Muscle of leg (tissue), 11 donors: Measurements from ENCODE around the gene APC2. TPM values are rescaled to one million over a fixed set of nuclear protein-coding genes. Genes with fewer than 3 reads are reported as not detected.
"Not testable (repeated sequence)": the region's sequence is repeated elsewhere in the genome, so short reads cannot be mapped to it uniquely, and the experiment has no call there.

Experiments used
- DNase-seq: peaks from one replicate; pipeline ENCODE4 v3.0.0; 2013
- H3K27ac ChIP-seq: one replicate; pipeline ENCODE4 v1.5.1; 2013; ENCODE audit warnings: mild to moderate bottlenecking, low read length, control low read depth
- H3K27me3 ChIP-seq: one replicate; pipeline ENCODE4 v1.6.1; 2013; ENCODE audit warnings: low read length; ENCODE audit not compliant: control insufficient read depth, insufficient read depth
- H3K36me3 ChIP-seq: one replicate; pipeline ENCODE4 v1.6.1; 2013; ENCODE audit warnings: low read length; ENCODE audit not compliant: control insufficient read depth, insufficient read depth
- H3K4me1 ChIP-seq: one replicate; pipeline ENCODE4 v1.6.1; 2013; ENCODE audit warnings: low read length; ENCODE audit not compliant: control insufficient read depth, insufficient read depth
- H3K4me3 ChIP-seq: one replicate; pipeline ENCODE4 v1.5.1; 2013; ENCODE audit warnings: low read length, control low read depth
- H3K9me3 ChIP-seq: replicated peaks from 2 replicates; pipeline ENCODE4 v1.6.1; 2013; ENCODE audit warnings: low read depth, low read length; ENCODE audit not compliant: control insufficient read depth
- WGBS: methylation state at CpG from one replicate; pipeline ENCODE4 v1.1.5; 2013; ENCODE audit warnings: missing lambda C conversion rate; ENCODE audit not compliant: insufficient coverage; 5-methylcytosine and 5-hydroxymethylcytosine counted together
- polyA plus RNA-seq, 8 donors: library from polyadenylated mRNA; unstranded; fragments of 120-200 nt; gene quantifications; one replicate each; pipeline versions ENCODE4 v1.2.1 to v1.2.3, GENCODE V29; 2013; ENCODE audit warnings: inconsistent platforms in 1 of 8, low replicate concordance in 1 of 8; ENCODE audit not compliant: insufficient read length in 8 of 8, insufficient read depth in 1 of 8
- total RNA-seq: library from RNA; stranded (reverse); fragments of 120-200 nt; gene quantifications from one replicate; pipeline ENCODE4 v1.2.4, GENCODE V29; 2013

Gene APC2
- total and polyA plus RNA-seq, 9 donors: 0.40 to 1.3 (median 1.1) TPM

GRCh38 chr19:1438035-1438932, 11.6 kb upstream of the APC2 start, which contains the start of gene RPS15:
Gene RPS15 (plus strand): TSS chr19:1438396. CDS start chr19:1438426, 30 bp downstream.
- peak; percentile 98 for DNase-seq
- Histone ChIP-seq H3K27ac (peak within 1 kb of the TSS; percentile 93), H3K36me3 (peaks cover 59% of the 10 kb centered on the region), H3K9me3 (no peaks in the 10 kb centered on the region), H3K4me3 (peak within 1 kb of the TSS; percentile 88), H3K4me1 (peaks cover 20% of the 10 kb centered on the region), H3K27me3 (no peaks in the 10 kb centered on the region)
- WGBS: under 1% methylated on average over 98 of the region's 100 CpGs

GRCh38 chr19:1438933-1439354, 11.0 kb upstream of the APC2 start:
- Histone ChIP-seq H3K36me3 (peaks cover 52% of the 10 kb centered on the region), H3K4me3 (peak overlapping the region; percentile 88), H3K9me3 (no peaks in the 10 kb centered on the region), H3K27ac (no peak overlapping the region), H3K27me3 (no peaks in the 10 kb centered on the region), H3K4me1 (peaks cover 20% of the 10 kb centered on the region)
- DNase-seq: no peak
- 0% methylated on average over 17 of the region's 26 CpGs for WGBS

- DNase-seq, H3K27ac ChIP-seq, H3K9me3 ChIP-seq, H3K27me3 ChIP-seq: not testable (repeated sequence)
- Histone ChIP-seq H3K36me3 (peaks cover 46% of the 10 kb centered on the region), H3K4me3 (peak overlapping the region; percentile 88), H3K4me1 (peaks cover 23% of the 10 kb centered on the region)
- 83% methylated on average over 43 of the region's 57 CpGs for WGBS
Observed at GRCh38 chr19:1439525-1440417, 10.2 kb upstream of the APC2 start.

GRCh38 chr19:1440418-1440801, 9.5 kb upstream of the APC2 start:
- 84% methylated on average over 7 of the region's 15 CpGs for WGBS
- no peak overlapping the region for H3K4me3 ChIP-seq
- H3K36me3 ChIP-seq: peaks cover 42% of the 10 kb centered on the region
- peaks cover 8% of the 10 kb centered on the region for H3K27me3 ChIP-seq
- no peak for DNase-seq
- peaks cover 28% of the 10 kb centered on the region for H3K4me1 ChIP-seq
- H3K9me3 ChIP-seq: no peaks in the 10 kb centered on the region
- no peak overlapping the region for H3K27ac ChIP-seq

- no peak for DNase-seq
- H3K27ac ChIP-seq: no peak overlapping the region
- 88% methylated on average over 4 of the region's 9 CpGs for WGBS
- peaks cover 37% of the 10 kb centered on the region for H3K36me3 ChIP-seq
- H3K27me3 ChIP-seq: peaks cover 13% of the 10 kb centered on the region
- no peaks in the 10 kb centered on the region for H3K9me3 ChIP-seq
- peaks cover 31% of the 10 kb centered on the region for H3K4me1 ChIP-seq
- H3K4me3 ChIP-seq: no peak overlapping the region
Observed at GRCh38 chr19:1441022-1441426, 8.9 kb upstream of the APC2 start.

- peaks cover 34% of the 10 kb centered on the region for H3K4me1 ChIP-seq
- peaks cover 37% of the 10 kb centered on the region for H3K36me3 ChIP-seq
- no peak overlapping the region for H3K4me3 ChIP-seq
- H3K27me3 ChIP-seq: peaks cover 21% of the 10 kb centered on the region
- no peaks in the 10 kb centered on the region for H3K9me3 ChIP-seq
- no peak overlapping the region for H3K27ac ChIP-seq
- no peak for DNase-seq
- 79% methylated on average over 16 of the region's 25 CpGs for WGBS
Observed at GRCh38 chr19:1441677-1442438, 8.1 kb upstream of the APC2 start.

GRCh38 chr19:1445185-1445931, 4.6 kb upstream of the APC2 start:
- peaks cover 25% of the 10 kb centered on the region for H3K36me3 ChIP-seq
- DNase-seq: peak; percentile 72
- peaks cover 23% of the 10 kb centered on the region for H3K4me1 ChIP-seq
- H3K9me3 ChIP-seq: no peaks in the 10 kb centered on the region
- 2% methylated on average over 48 of the region's 70 CpGs for WGBS
- H3K27me3 ChIP-seq: peaks cover 53% of the 10 kb centered on the region
- H3K4me3 ChIP-seq: peak overlapping the region; percentile 29
- H3K27ac ChIP-seq: no peak overlapping the region

GRCh38 chr19:1445932-1446712, 3.8 kb upstream of the APC2 start:
- peaks cover 61% of the 10 kb centered on the region for H3K27me3 ChIP-seq
- H3K36me3 ChIP-seq: peaks cover 18% of the 10 kb centered on the region
- H3K4me1 ChIP-seq: peaks cover 20% of the 10 kb centered on the region
- H3K27ac ChIP-seq: no peak overlapping the region
- H3K9me3 ChIP-seq: no peaks in the 10 kb centered on the region
- under 1% methylated on average over 96 of the region's 99 CpGs for WGBS
- peak overlapping the region; percentile 15 for H3K4me3 ChIP-seq
- peak; percentile 57 for DNase-seq
